GM18907 (cell line): Measurements from ENCODE around the gene AAMP.

Experiments
- ATAC-seq: cut with Tn5 transposase; IDR thresholded peaks from one replicate; pipeline ENCODE4 v1.9.1; 2021; ENCODE audit warnings: mild to moderate bottlenecking, moderate library complexity; ENCODE audit not compliant: unreplicated experiment

AAMP gene

GRCh38 chr2:218261423-218262236 lies 8.3 kb downstream of the AAMP start:
- no peak for ATAC-seq

- no peak for ATAC-seq
Observed at GRCh38 chr2:218260742-218261422, 9.1 kb downstream of the AAMP start, which contains the start of gene GPBAR1. GPBAR1 (plus strand) TSS chr2:218261015; CDS start chr2:218262725, 1,710 bp downstream.

GRCh38 chr2:218260166-218260565 lies 9.8 kb downstream of the AAMP start:
- no peak for ATAC-seq

DNA sequence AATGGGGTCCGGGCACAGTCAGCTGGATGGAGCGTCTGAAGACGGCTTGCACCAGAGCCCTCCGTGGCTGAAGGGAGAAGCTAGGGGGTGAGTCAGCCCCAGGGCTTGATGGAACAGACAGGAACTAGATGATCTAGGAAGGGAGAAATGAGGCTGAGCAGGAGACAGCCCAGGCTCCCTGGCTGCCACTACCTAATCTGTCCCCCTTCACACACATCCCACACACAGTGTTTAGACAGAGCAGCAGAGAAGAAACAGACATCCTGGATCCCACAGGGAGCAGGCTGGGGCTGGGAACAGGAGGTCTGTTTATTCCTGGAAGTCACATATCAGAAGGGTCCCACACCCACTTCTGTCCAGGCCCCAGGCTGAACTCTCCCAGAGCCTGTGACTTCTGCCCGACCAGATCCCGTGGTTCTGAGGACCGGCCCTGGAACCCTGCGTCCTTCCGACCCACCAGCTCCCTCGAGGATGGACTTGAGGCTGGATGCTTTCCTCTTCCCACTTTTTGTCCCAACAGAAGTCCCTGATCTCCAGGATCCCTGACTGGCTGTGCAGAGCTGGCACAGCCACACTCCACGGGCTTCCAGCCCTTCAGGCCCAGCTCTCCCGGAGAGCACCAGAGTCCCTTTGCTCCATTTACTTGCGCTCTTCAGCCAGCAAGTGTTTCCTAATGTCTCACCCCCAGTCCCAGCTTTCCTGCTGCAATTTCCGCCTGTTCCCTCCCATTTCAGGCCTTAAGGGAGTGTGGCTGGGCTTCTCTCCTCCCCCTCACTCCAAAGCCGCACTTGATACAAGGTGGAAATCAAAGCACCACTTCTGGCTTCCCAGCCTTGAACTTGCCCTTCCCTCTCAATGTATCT lies 10.6 kb downstream of the AAMP start:
- ATAC-seq, result no peak

GRCh38 chr2:218257390-218257981 lies 12.5 kb downstream of the AAMP start:
- peak; percentile 77 for ATAC-seq

DNA sequence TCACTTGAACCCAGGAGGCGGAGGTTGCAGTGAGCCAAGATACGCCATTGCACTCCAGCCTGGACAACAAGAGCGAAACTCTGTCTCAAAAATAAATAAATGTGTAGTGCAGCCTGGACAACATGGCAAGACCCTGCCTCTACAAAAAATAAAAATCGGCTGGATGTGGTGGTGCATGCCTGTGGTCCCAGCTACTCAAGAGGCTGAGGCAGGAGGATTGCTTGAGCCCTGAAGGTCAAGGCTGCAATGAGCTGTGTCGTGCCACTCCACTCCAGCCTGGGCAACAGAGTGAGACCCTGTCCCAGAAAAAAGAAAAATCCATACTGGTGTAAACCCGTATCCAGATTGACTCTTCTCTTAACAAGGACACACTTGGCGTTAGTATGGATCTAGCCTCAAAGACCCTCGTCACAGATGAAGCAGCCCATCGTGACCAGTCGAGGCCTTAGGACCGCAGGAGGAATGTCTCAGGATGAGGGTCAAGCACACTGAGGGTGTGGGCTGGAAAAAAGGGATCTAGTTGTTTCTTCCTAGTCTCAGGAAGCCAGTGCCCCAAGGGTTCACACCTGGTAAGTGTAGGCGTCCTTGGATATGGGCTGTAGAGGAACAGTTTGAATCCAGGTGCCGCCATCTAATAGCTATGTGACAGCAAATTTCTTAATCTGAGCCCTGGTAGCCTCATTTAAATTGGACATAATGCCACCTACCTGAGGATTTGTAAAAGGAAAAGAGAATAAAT lies 13.2 kb downstream of the AAMP start:
- ATAC-seq, result no peak

DNA sequence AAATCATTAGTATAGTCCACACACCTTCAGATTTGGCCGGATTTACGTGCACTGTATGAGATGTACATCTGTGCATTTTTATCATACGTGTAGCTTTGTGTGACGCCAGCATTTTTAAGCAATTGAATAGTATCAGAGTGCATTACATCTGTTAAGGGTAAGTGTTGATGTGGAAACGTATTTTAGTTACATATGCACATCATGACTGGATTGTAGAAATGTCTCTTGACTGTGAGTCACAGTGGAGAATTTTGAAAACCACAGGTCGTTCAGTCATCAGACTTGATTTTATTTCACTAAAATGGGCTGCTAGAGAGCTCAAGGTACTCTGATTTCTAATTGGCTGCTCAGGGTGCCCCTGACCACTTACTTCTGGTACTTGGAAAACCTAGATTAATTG lies 14.5 kb downstream of the AAMP start:
- ATAC-seq, result no peak

GRCh38 chr2:218253232-218253625 lies 16.7 kb downstream of the AAMP start:
- no peak for ATAC-seq

- ATAC-seq, result no peak
Observed at GRCh38 chr2:218252509-218253231, 17.3 kb downstream of the AAMP start.

DNA sequence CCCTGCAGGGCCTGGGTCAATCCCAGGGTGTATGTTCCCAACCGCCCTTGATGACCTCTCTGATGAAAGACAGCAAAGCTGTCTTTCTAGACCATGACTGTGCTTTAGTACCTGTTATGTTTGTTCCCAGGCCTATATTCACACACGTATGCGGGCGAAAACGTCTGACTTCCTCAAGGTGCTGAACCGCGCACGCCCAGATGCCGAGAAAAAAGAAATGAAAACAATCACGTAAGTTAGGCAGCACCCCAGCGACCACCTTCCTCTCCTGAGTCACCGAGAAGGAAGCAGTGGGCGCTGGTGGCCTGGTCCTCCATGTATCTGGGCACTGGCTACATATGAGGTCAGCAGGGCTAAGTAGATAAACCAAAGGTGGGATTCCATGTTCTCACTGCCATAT lies 20.2 kb downstream of the AAMP start:
- no peak for ATAC-seq

GRCh38 chr2:218245214-218245613 lies 24.7 kb downstream of the AAMP start:
- ATAC-seq, result no peak

DNA sequence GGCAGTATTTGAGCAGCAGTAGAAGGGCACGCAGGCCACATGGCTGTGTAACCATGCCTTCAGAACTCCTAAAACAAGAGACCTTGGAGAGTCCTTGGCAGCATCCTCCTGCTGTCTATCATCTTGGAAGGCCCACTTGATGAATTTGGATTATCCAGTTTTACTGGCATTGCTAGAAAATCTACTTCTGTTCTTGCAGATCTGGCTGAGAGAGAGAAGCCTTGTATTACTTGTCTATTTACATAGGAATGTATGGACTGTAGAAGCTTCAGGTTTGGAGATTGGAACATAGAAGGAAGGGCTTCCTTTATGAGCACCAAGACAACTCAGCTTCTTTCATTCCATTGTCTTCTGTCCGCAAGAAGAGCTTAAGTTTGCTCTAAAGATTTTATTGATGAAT lies 25.3 kb downstream of the AAMP start:
- ATAC-seq, result no peak

GRCh38 chr2:218244204-218244603 lies 25.7 kb downstream of the AAMP start:
- ATAC-seq, result no peak

- no peak for ATAC-seq
Observed at GRCh38 chr2:218238887-218239286, 31.1 kb downstream of the AAMP start.

DNA sequence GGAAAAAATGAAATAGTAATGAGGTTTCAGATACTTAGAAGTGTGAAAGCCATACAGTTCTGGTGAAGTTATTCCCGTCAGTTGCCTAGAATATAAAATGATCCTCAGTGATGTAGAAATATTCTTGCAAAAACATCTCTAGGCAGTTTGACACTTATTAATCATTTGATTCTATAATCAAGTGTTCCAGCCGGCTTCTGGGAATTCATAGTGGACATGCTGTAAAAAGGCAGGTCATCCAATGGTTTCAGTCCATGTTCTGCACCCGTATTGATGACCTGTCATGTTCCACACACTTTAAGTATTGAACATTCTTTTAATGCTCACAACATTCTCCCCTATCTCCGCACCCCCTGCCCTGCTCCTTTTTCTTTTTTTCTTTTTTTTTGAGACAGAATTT lies 33.1 kb downstream of the AAMP start:
- no peak for ATAC-seq

GRCh38 chr2:218235017-218235416 lies 34.9 kb downstream of the AAMP start:
- no peak for ATAC-seq

GRCh38 chr2:218234521-218234920 lies 35.4 kb downstream of the AAMP start:
- no peak for ATAC-seq

DNA sequence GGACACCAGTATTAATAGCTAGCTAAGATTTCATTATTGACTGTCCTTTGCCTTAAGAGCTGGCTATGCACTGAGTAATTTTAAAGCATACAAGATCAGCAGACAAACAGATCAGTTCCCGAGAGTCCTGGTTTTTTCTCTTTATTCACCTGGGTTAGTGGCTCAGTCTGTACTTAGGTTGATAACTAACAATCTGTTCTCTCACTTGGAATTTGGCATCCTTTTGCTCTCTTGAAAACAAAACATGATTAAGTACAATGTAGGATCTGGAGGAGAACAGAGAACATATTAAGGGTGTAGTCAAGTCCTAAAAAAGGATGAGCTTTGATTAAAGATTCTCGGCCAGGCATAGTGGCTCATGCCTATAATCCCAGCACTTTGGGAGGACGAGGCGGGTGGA lies 36.4 kb downstream of the AAMP start:
- no peak for ATAC-seq

DNA sequence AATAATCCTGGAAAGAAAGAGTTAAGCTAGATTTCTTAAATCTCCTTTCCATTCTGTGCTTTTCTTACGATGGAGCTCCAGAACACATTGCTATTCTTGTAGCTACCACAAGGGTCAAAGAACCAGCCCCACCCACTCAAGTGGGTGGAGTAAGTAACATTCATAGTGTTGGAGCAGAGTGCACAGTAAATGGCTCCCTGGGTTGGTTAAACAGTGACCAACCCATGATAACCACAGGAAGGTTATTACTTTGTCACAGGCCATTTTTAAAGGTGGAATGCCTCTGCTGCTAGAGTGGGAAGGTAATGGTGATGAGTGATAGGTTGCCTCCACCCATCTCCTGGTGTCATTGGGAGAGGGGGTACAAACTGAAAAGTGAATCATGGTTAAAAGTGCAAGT lies 39.1 kb downstream of the AAMP start:
- ATAC-seq, result peak; percentile 69

DNA sequence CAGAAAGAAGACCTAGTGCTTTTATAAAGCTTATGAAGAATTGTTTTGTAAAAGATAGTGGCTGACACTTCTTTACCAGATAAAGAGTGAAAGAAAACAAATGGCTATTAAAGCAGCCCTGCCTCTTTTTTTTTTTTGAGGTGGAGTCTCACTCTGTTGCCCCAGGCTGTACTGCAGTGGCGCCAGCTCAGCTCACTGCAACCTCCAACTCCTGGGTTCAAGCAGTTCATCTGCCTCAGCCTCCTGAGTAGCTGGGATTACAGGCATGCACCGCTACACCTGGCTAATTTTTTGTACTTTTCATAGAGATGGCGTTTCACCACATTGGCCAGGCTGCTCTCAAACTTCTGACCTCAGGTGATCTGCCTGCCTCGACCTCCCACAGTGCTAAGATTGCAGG lies 40.1 kb downstream of the AAMP start:
- ATAC-seq, result no peak
